Tibial nerve (tissue), 4 donors: ENCODE data around the gene ANAPC16. TPM values are rescaled to one million over a fixed set of nuclear protein-coding genes. Genes with fewer than 3 reads are reported as not detected.

Experiments used
- DNase-seq, 2 donors: peaks; one replicate each; pipeline ENCODE4 v3.0.0-alpha.2; 2019; ENCODE audit warnings: low spot score in 2 of 2
- H3K27ac ChIP-seq, 4 donors: fragments of 200-600 bp; sonication (generic) in 3 of 4; one replicate each; pipeline ENCODE4 v1.5.1; 2017 to 2019; ENCODE audit warnings: mild to moderate bottlenecking in 1 of 4
- H3K27me3 ChIP-seq, 2 donors: fragments of 200-600 bp; sonication (generic) in 1 of 2; one replicate each; pipeline versions ENCODE4 v1.5.1 to v1.6.0; 2017 to 2019
- H3K36me3 ChIP-seq, 3 donors: fragments of 200-600 bp; sonication (generic); one replicate each; pipeline ENCODE4 v1.5.1; 2018 to 2019
- H3K4me1 ChIP-seq, 4 donors: fragments of 200-600 bp; sonication (generic) in 3 of 4; one replicate each; pipeline ENCODE4 v1.5.1; 2017 to 2019
- H3K4me3 ChIP-seq, 4 donors: fragments of 200-600 bp; sonication (generic) in 3 of 4; one replicate each; pipeline ENCODE4 v1.5.1; 2017 to 2019; ENCODE audit warnings: mild to moderate bottlenecking in 1 of 4, moderate library complexity in 1 of 4
- H3K9me3 ChIP-seq, 4 donors: fragments of 200-600 bp; sonication (generic) in 3 of 4; one replicate each; pipeline ENCODE4 v1.5.1; 2017 to 2019
- EP300 ChIP-seq, 2 donors: sonication (generic); formaldehyde crosslinking; IDR thresholded peaks; one replicate each; pipeline ENCODE4 v1.6.1; 2017; ENCODE audit warnings: antibody characterized with exemption in 2 of 2, mild to moderate bottlenecking in 1 of 2
- POLR2A ChIP-seq, 2 donors: fragments of 450-650 bp; IDR thresholded peaks; one replicate each; pipeline ENCODE4 v1.6.1; 2017; ENCODE audit warnings: antibody characterized with exemption in 2 of 2, mild to moderate bottlenecking in 2 of 2, moderate library complexity in 2 of 2
- WGBS, 2 donors: methylation state at CpG; one replicate each; pipeline ENCODE4 v1.1.5; 2018; 5-methylcytosine and 5-hydroxymethylcytosine counted together
- total RNA-seq, 4 donors: library from RNA; depleted of rRNA; stranded (reverse); fragments of >200 nt; gene quantifications; one replicate each; pipeline ENCODE4 v1.1.0, GENCODE V29; 2016
- TF ChIP-seq, protein P1 (sequence below), 5 experiments: fragments of 200-600 bp in 3 of 5; fragments of 450-650 bp in 2 of 5; sonication (generic) in 3 of 5; IDR thresholded peaks; one replicate each; pipeline ENCODE4 v1.5.1; 2016 to 2019; ENCODE audit warnings: antibody characterized with exemption in 5 of 5, mild to moderate bottlenecking in 3 of 5, moderate library complexity in 2 of 5

Gene ANAPC16
- total RNA-seq, 4 donors from 2014 or later, result 52.6 to 72.3 (median 61.9) TPM

DNA sequence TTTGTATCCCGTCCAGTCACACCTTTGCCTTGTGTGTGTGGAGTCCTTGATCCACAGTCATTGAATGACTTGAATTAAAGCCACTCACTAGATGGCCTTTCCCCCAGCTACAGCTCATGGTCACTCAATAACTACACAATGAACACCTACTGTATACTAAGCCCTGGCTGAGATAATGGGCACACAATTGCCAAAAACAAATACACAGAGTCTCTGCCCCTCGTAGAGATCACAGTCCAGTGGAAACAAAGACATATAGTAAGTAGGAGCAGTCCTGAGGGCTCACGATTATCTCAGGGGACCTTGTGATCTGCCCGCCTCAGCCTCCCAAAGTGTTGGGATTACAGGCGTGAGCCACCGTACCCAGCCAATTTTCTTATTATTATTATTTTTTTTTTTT, 35.8 kb downstream of the ANAPC16 start:
- no peak overlapping the region for H3K4me3 ChIP-seq
- H3K27me3 ChIP-seq, result no peaks in the 10 kb centered on the region
- H3K27ac ChIP-seq, result peak overlapping the region; percentile 93 to 99 (median 98)
- DNase-seq, result no peak
- TF ChIP-seq EP300 (IDR thresholded peaks at IDR 0.05), result no peak
- TF ChIP-seq, protein P1, sequence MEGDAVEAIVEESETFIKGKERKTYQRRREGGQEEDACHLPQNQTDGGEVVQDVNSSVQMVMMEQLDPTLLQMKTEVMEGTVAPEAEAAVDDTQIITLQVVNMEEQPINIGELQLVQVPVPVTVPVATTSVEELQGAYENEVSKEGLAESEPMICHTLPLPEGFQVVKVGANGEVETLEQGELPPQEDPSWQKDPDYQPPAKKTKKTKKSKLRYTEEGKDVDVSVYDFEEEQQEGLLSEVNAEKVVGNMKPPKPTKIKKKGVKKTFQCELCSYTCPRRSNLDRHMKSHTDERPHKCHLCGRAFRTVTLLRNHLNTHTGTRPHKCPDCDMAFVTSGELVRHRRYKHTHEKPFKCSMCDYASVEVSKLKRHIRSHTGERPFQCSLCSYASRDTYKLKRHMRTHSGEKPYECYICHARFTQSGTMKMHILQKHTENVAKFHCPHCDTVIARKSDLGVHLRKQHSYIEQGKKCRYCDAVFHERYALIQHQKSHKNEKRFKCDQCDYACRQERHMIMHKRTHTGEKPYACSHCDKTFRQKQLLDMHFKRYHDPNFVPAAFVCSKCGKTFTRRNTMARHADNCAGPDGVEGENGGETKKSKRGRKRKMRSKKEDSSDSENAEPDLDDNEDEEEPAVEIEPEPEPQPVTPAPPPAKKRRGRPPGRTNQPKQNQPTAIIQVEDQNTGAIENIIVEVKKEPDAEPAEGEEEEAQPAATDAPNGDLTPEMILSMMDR (IDR thresholded peaks at IDR 0.05), result no peak
- TF ChIP-seq POLR2A (IDR thresholded peaks at IDR 0.05), result no peak
- WGBS, 2 donors, result 74 to 78% methylated on average over 6 of the region's 6 CpGs
- no peaks in the 10 kb centered on the region for H3K36me3 ChIP-seq
- no peaks in the 10 kb centered on the region for H3K9me3 ChIP-seq
- H3K4me1 ChIP-seq, result peaks cover 20 to 100% (median 91%) of the 10 kb centered on the region in 4 donors

DNA sequence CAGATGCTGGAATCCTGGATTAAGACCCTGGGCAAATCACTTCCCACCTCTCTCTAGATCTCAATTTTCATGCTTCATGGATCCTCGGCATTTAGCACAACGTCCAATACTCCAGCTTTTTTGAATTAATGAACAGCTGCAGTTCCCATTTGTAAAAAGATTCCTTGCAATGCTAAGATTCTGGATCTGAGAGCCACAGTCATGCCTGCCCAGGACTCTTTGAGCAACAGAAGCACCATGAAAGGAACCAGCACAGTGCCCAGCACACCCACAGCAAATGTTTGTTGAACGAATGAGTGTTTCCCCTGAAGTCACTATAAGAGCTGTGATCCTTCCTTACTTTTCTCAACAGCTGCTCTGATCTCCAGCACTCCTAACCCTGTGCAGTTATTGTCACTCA, 37.2 kb downstream of the ANAPC16 start:
- H3K9me3 ChIP-seq, result no peaks in the 10 kb centered on the region
- H3K36me3 ChIP-seq, result no peaks in the 10 kb centered on the region
- H3K27me3 ChIP-seq, result no peaks in the 10 kb centered on the region
- peaks cover 11 to 100% (median 90%) of the 10 kb centered on the region in 4 donors for H3K4me1 ChIP-seq
- no peak for DNase-seq
- H3K4me3 ChIP-seq, result no peak overlapping the region
- 30 to 47% methylated on average over 3 of the region's 3 CpGs for WGBS, 2 donors
- peak overlapping the region; percentile 93 to 99 (median 98) for H3K27ac ChIP-seq
- no peak for TF ChIP-seq POLR2A (IDR thresholded peaks at IDR 0.05)
- TF ChIP-seq, protein P1 (IDR thresholded peaks at IDR 0.05), result no peak
- no peak for TF ChIP-seq EP300 (IDR thresholded peaks at IDR 0.05)

DNA sequence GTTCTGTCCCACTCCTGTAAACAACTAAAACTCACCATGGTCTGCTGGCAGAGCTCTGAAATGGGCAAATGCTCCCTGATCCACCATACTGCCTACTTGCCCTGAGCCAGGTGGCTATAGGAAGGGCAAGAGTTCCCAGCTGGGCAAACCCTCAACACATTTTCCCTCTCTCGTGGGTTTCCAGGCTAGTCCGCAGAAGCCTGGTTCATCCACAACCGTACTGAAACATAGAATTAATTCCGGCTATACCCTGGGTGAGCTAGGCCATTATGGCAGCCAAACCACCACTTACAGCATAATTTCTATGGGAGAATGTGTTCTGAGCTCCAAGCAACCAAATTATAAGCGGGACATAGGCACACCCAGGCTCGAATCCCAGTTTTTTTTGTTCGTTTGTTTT, 37.8 kb downstream of the ANAPC16 start:
- DNase-seq, result no peak
- TF ChIP-seq POLR2A (IDR thresholded peaks at IDR 0.05), result no peak
- no peak for TF ChIP-seq EP300 (IDR thresholded peaks at IDR 0.05)
- TF ChIP-seq, protein P1 (IDR thresholded peaks at IDR 0.05), result no peak

DNA sequence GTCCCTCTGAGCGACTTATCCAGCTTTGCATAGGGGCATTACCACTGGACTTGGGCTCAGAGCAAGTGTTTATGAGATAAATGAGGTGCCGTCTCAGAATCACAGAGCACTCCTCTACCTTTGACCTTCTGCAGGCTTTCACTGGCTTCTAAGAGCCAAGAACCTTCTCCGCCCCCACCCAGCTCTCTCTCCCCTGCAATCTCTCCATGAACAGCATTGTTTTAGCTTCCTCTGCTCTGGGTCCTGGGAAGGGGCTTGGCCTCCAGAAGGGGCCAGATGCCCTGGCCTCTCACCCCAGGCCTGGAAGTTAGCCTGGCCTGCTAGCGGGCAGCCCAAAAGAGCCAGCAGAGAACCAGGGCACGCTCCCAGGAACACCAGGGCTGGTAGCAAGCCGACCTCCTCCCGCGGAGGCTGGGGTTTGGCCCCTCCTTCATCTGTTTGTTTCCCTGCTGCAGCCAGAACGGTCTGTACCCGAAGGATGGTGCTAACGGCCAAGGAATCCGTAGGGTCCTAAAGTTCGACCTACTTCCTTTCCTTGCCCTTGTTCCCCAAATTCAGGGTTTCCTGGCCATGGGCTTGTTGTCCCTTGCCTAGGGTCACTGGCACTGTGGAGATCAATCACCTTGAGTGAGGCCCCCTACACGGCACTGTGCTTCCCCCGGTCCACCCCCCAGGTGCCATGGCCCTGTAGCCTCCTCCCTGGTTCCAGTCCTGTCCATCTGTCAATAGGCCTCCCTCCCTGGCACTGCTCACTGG, 39.2 kb downstream of the ANAPC16 start:
- no peaks in the 10 kb centered on the region for H3K36me3 ChIP-seq
- H3K27ac ChIP-seq, result peak overlapping the region; percentile 93 to 99 (median 98)
- no peaks in the 10 kb centered on the region for H3K27me3 ChIP-seq
- TF ChIP-seq, protein P1 (IDR thresholded peaks at IDR 0.05), result peak in 1 of 5 experiments; percentile 46
- TF ChIP-seq POLR2A (IDR thresholded peaks at IDR 0.05) (peak; percentile 61 to 66), EP300 (IDR thresholded peaks at IDR 0.05) (peak; percentile 97 to 100)
- no peak overlapping the region for H3K4me3 ChIP-seq
- peaks cover 10 to 100% (median 90%) of the 10 kb centered on the region in 4 donors for H3K4me1 ChIP-seq
- peak; percentile 91 for DNase-seq
- H3K9me3 ChIP-seq, result no peaks in the 10 kb centered on the region
- WGBS, 2 donors, result 2% methylated on average over 15 of the region's 15 CpGs

More for the DNA sequence above, 37.8 kb downstream of the ANAPC16 start:
- no peaks in the 10 kb centered on the region for H3K27me3 ChIP-seq
- 80% methylated on average over 7 of the region's 7 CpGs for WGBS, 2 donors
- H3K36me3 ChIP-seq, result no peaks in the 10 kb centered on the region
- peaks cover 10 to 100% (median 90%) of the 10 kb centered on the region in 4 donors for H3K4me1 ChIP-seq
- H3K4me3 ChIP-seq, result no peak overlapping the region
- no peaks in the 10 kb centered on the region for H3K9me3 ChIP-seq
- peak overlapping the region; percentile 93 to 99 (median 98) for H3K27ac ChIP-seq

DNA sequence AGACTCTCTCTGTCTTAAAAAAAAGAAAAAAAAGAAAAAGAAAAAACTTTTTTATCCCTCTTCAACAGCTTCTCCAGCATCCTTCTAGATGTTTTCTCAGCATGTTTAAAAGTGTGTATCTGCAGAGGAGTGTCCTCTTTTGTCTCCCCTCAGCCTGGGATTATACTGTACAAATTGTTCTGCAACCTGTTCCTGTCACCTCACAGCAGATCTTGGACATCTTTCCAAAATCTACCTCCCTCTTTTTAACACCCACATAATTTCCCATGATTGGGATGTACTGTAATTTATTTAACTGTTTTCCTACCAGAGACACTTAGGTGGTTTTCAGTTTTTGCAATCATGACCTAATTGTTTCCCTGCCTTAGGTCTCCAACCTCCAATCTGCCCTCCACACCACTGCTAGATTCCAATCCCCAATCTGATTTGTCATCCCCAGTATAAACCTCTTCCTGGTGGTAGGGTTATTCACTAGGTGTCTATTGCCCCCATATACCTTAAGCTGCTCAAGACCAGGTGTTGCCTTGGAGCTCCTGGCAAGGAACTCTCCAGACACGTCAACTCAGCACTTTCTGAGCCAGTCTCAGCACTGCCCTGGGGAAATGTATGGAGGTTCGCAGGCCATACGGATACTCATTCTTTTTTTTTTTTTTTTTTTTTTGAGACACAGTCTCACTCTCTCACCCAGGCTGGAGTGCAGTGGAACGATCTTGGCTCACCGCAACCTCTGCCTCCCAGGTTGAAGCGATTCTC, 40.3 kb downstream of the ANAPC16 start:
- no peak for DNase-seq
- Histone ChIP-seq H3K9me3 (no peaks in the 10 kb centered on the region), H3K4me3 (no peak overlapping the region), H3K36me3 (no peaks in the 10 kb centered on the region), H3K27ac (peak overlapping the region; percentile 93 to 99 (median 98)), H3K4me1 (peaks cover 10 to 100% (median 89%) of the 10 kb centered on the region in 4 donors), H3K27me3 (no peaks in the 10 kb centered on the region)
- TF ChIP-seq, protein P1 (IDR thresholded peaks at IDR 0.05), result no peak
- TF ChIP-seq EP300 (IDR thresholded peaks at IDR 0.05) (peak in 1 of 2 donors; percentile 35), POLR2A (IDR thresholded peaks at IDR 0.05) (no peak)
- 74 to 77% methylated on average over 6 of the region's 6 CpGs for WGBS, 2 donors
